NCI-H2196 (cell line): ENCODE data around the gene RRP7A.
A peak's percentile ranks its signal among the peaks of the same experiment; 100 is the strongest.
"Not testable (repeated sequence)": the region's sequence is repeated elsewhere in the genome, so short reads cannot be mapped to it uniquely, and the experiment has no call there.

Experiments
- DNase-seq: peaks from one replicate; lab custom pipeline; 2025; ENCODE audit not compliant: unreplicated experiment; lab: John Stamatoyannopoulos, UW

Gene RRP7A

GRCh38 chr22:42536634-42537033 lies 17.0 kb upstream of the RRP7A start:
- not testable (repeated sequence) for DNase-seq

GRCh38 chr22:42536166-42536565 lies 16.6 kb upstream of the RRP7A start:
- DNase-seq, result no peak

GRCh38 chr22:42535082-42535731 lies 15.6 kb upstream of the RRP7A start:
- DNase-seq, result not testable (repeated sequence)

- DNase-seq, result no peak
Observed at GRCh38 chr22:42533638-42533977, 14.0 kb upstream of the RRP7A start.

GRCh38 chr22:42531401-42532084 lies 11.9 kb upstream of the RRP7A start:
- DNase-seq, result not testable (repeated sequence)

- DNase-seq, result not testable (repeated sequence)
Observed at GRCh38 chr22:42529435-42529834, 9.8 kb upstream of the RRP7A start.

- DNase-seq, result no peak
Observed at GRCh38 chr22:42528591-42529307, 9.2 kb upstream of the RRP7A start.

- DNase-seq, result no peak
Observed at GRCh38 chr22:42522546-42522945, 3.0 kb upstream of the RRP7A start.

- DNase-seq, result no peak
Observed at GRCh38 chr22:42521228-42521546, 1.6 kb upstream of the RRP7A start.

GRCh38 chr22:42518638-42519524 lies 715 bp downstream of the RRP7A start:
- DNase-seq, result not testable (repeated sequence)

GRCh38 chr22:42517103-42517502 lies 2.5 kb downstream of the RRP7A start:
- not testable (repeated sequence) for DNase-seq

- no peak for DNase-seq
Observed at GRCh38 chr22:42515896-42516295, 3.7 kb downstream of the RRP7A start.

GRCh38 chr22:42515304-42515703 lies 4.3 kb downstream of the RRP7A start:
- DNase-seq, result not testable (repeated sequence)

GRCh38 chr22:42514331-42514730 lies 5.3 kb downstream of the RRP7A start:
- DNase-seq, result not testable (repeated sequence)

- peak; percentile 35 for DNase-seq
Observed at GRCh38 chr22:42512273-42512990, 7.2 kb downstream of the RRP7A start.

GRCh38 chr22:42511401-42511891 lies 8.2 kb downstream of the RRP7A start:
- DNase-seq, result peak; percentile 38

GRCh38 chr22:42509548-42509947 lies 10.0 kb downstream of the RRP7A start:
- no peak for DNase-seq

- not testable (repeated sequence) for DNase-seq
Observed at GRCh38 chr22:42508975-42509364, 10.6 kb downstream of the RRP7A start.

GRCh38 chr22:42508327-42508974 lies 11.1 kb downstream of the RRP7A start:
- not testable (repeated sequence) for DNase-seq

GRCh38 chr22:42500836-42501179 lies 18.8 kb downstream of the RRP7A start:
- no peak for DNase-seq
